Right lobe of liver (tissue), 6 donors: ENCODE measurements around the gene CIDEA. TPM values are rescaled to one million over a fixed set of nuclear protein-coding genes. Genes with fewer than 3 reads are reported as not detected.

Experiments used
- ATAC-seq, 4 donors: fragments of 200-7000 bp; cut with Tn5 transposase; one replicate each; pipeline ENCODE4 v1.9.1; 2020; ENCODE audit warnings: mild to moderate bottlenecking in 4 of 4, moderate library complexity in 4 of 4
- DNase-seq, 3 donors: peaks; one replicate each; pipeline ENCODE4 v3.0.0-alpha.2; 2020
- H3K27ac ChIP-seq, 3 donors: fragments of 200-600 bp; one replicate each; pipeline ENCODE4 v1.8.0; 2022
- H3K27me3 ChIP-seq, 2 donors: fragments of 200-600 bp; one replicate each; pipeline ENCODE4 v1.8.0; 2022
- H3K36me3 ChIP-seq, 4 donors: fragments of 200-600 bp; sonication (generic) in 1 of 4; one replicate each; pipeline versions ENCODE4 v1.5.1 to v1.8.0; 2017 to 2022; ENCODE audit warnings: control low read depth in 1 of 4
- H3K4me1 ChIP-seq, 4 donors: fragments of 200-600 bp; sonication (generic) in 1 of 4; one replicate each; pipeline versions ENCODE4 v1.5.1 to v1.8.0; 2017 to 2022; ENCODE audit warnings: control low read depth in 1 of 4
- H3K4me3 ChIP-seq, 3 donors: fragments of 200-600 bp; one replicate each; pipeline ENCODE4 v1.8.0; 2022
- H3K9me3 ChIP-seq, 4 donors: fragments of 200-600 bp; sonication (generic) in 1 of 4; one replicate each; pipeline versions ENCODE4 v1.5.1 to v1.8.0; 2017 to 2022; ENCODE audit warnings: control low read depth in 1 of 4
- CTCF ChIP-seq, 4 donors: fragments of 200-600 bp in 3 of 4; fragments of 450-650 bp in 1 of 4; IDR thresholded peaks; one replicate each; pipeline versions ENCODE4 v1.5.1 to v1.8.0; 2016 to 2022; ENCODE audit warnings: antibody characterized with exemption in 4 of 4, mild to moderate bottlenecking in 2 of 4
- POLR2A ChIP-seq: fragments of 450-650 bp; IDR thresholded peaks from one replicate; pipeline ENCODE4 v1.6.1; 2017; ENCODE audit warnings: antibody characterized with exemption, mild to moderate bottlenecking
- WGBS: methylation state at CpG from one replicate; pipeline ENCODE4 v1.1.6; 2018; ENCODE audit warnings: low coverage, low lambda C conversion rate; ENCODE audit not compliant: insufficient coverage; ENCODE audit errors: missing lambda C conversion rate; 5-methylcytosine and 5-hydroxymethylcytosine counted together
- intact Hi-C, 2 donors: fragments of 100-400 bp; cut with DNase I; formaldehyde crosslinking; loops; one replicate each; pipeline versions ENCODE4 v1.11.2 to v1.14.1; 2022
- total RNA-seq, 6 experiments: library from RNA; depleted of rRNA in 2 of 6; stranded (reverse); fragments of >200 nt in 2 of 6; fragmentation: NEBNext Ultra II Directional in 3 of 6; extraction: Animal tissue kit (Norgen Biotek cat#: 25700) in 3 of 6; gene quantifications; one replicate each; pipeline versions ENCODE4 v1.1.0 to v1.2.4, GENCODE V29; 2016 to 2023
- donor health status: DM: no; HTN: yes; CAD: no.
- donor health status: DM: no; HTN: no; CAD: no.
- donor health status: DM: no; HTN: no; CAD: no.
- donor health status: DM: no; HTN: yes; CAD: no.
- donor health status: DM: no; HTN: yes; CAD: no.

Gene CIDEA
- total RNA-seq, 6 experiments from 2014 or later: not detected

- Histone ChIP-seq H3K4me3 (no peak overlapping the region), H3K36me3 (no peaks in the 10 kb centered on the region), H3K9me3 (no peaks in the 10 kb centered on the region), H3K27me3 (no peaks in the 10 kb centered on the region), H3K27ac (no peak overlapping the region), H3K4me1 (no peaks in the 10 kb centered on the region)
- intact Hi-C loops: no loop called here
- WGBS: 18% methylated on average over 2 of the region's 2 CpGs
- no peak for DNase-seq
- no peak for TF ChIP-seq CTCF (IDR thresholded peaks at IDR 0.05)
- TF ChIP-seq POLR2A: no peak
- no peak for ATAC-seq
These were observed 10.7 kb downstream of the CIDEA start for GRCh38 chr18:12264864-12265263.

GRCh38 chr18:12271376-12272235, 17.4 kb downstream of the CIDEA start:
- H3K27me3 ChIP-seq: no peaks in the 10 kb centered on the region
- intact Hi-C loops: no loop called here
- no peaks in the 10 kb centered on the region for H3K9me3 ChIP-seq
- peak overlapping the region; percentile 34 to 49 (median 37) for H3K4me3 ChIP-seq
- 0% methylated on average over 22 of the region's 51 CpGs for WGBS
- DNase-seq (peak; percentile 72 to 81 (median 80)), ATAC-seq (peak; percentile 95 to 98 (median 98))
- peak; percentile 55 to 70 (median 60) for TF ChIP-seq CTCF (IDR thresholded peaks at IDR 0.05)
- no peak for TF ChIP-seq POLR2A
- H3K36me3 ChIP-seq: no peaks in the 10 kb centered on the region
- no peaks in the 10 kb centered on the region for H3K4me1 ChIP-seq
- peak overlapping the region in 2 of 3 donors; percentile 47 to 68 for H3K27ac ChIP-seq

- Histone ChIP-seq H3K4me1 (no peaks in the 10 kb centered on the region), H3K36me3 (no peaks in the 10 kb centered on the region), H3K27ac (no peak overlapping the region), H3K4me3 (no peak overlapping the region), H3K9me3 (no peaks in the 10 kb centered on the region), H3K27me3 (no peaks in the 10 kb centered on the region)
- TF ChIP-seq CTCF (IDR thresholded peaks at IDR 0.05): no peak
- no peak for TF ChIP-seq POLR2A
- 89% methylated on average over 4 of the region's 4 CpGs for WGBS
- DNase-seq (no peak), ATAC-seq (no peak)
- intact Hi-C loops: no loop called here
These were observed 20.6 kb downstream of the CIDEA start for GRCh38 chr18:12274793-12275192.

- Histone ChIP-seq H3K9me3 (no peaks in the 10 kb centered on the region), H3K27me3 (no peaks in the 10 kb centered on the region), H3K4me1 (no peaks in the 10 kb centered on the region), H3K27ac (no peak overlapping the region), H3K36me3 (no peaks in the 10 kb centered on the region), H3K4me3 (no peak overlapping the region)
- no peak for ATAC-seq
- DNase-seq: no peak
- intact Hi-C loops: no loop called here
- TF ChIP-seq CTCF (IDR thresholded peaks at IDR 0.05): no peak
- no peak for TF ChIP-seq POLR2A
- WGBS: 80% methylated on average over 9 of the region's 26 CpGs
These were observed 22.8 kb downstream of the CIDEA start for GRCh38 chr18:12276736-12277554.
